HG02571 (cell line): ENCODE data around the gene CACNA1I.

Source experiments
- ATAC-seq: cut with Tn5 transposase; IDR thresholded peaks from one replicate; pipeline ENCODE4 v1.9.1; 2021; ENCODE audit warnings: mild to moderate bottlenecking, moderate library complexity; ENCODE audit not compliant: unreplicated experiment

Gene CACNA1I

GRCh38 chr22:39664485-39665200, 94.1 kb downstream of the CACNA1I start:
- no peak for ATAC-seq

GRCh38 chr22:39665229-39665628, 94.7 kb downstream of the CACNA1I start:
- no peak for ATAC-seq

GRCh38 chr22:39665661-39666431, 95.3 kb downstream of the CACNA1I start:
- ATAC-seq: no peak

- ATAC-seq: no peak
Observed at GRCh38 chr22:39666495-39666894, 95.9 kb downstream of the CACNA1I start.

- ATAC-seq: no peak
Observed at GRCh38 chr22:39666926-39667325, 96.4 kb downstream of the CACNA1I start.

- ATAC-seq: no peak
Observed at GRCh38 chr22:39669432-39669831, 98.9 kb downstream of the CACNA1I start.

GRCh38 chr22:39671936-39672335, 101.4 kb downstream of the CACNA1I start:
- ATAC-seq: no peak

- no peak for ATAC-seq
Observed at GRCh38 chr22:39674536-39674935, 104.0 kb downstream of the CACNA1I start.

GRCh38 chr22:39675947-39676346, 105.4 kb downstream of the CACNA1I start:
- no peak for ATAC-seq

GRCh38 chr22:39677967-39678366, 107.4 kb downstream of the CACNA1I start:
- ATAC-seq: no peak

- ATAC-seq: no peak
Observed at GRCh38 chr22:39678862-39679490, 108.4 kb downstream of the CACNA1I start.

GRCh38 chr22:39679652-39680051, 109.1 kb downstream of the CACNA1I start:
- no peak for ATAC-seq

GRCh38 chr22:39680486-39680885, 109.9 kb downstream of the CACNA1I start:
- ATAC-seq: no peak

- no peak for ATAC-seq
Observed at GRCh38 chr22:39681038-39681861, 110.7 kb downstream of the CACNA1I start.

- no peak for ATAC-seq
Observed at GRCh38 chr22:39682994-39683393, 112.4 kb downstream of the CACNA1I start.

GRCh38 chr22:39683639-39684038, 113.1 kb downstream of the CACNA1I start:
- ATAC-seq: no peak

GRCh38 chr22:39684702-39685281, 114.2 kb downstream of the CACNA1I start:
- no peak for ATAC-seq

GRCh38 chr22:39685336-39686177, 115.0 kb downstream of the CACNA1I start:
- no peak for ATAC-seq

- no peak for ATAC-seq
Observed at GRCh38 chr22:39686178-39686620, 115.6 kb downstream of the CACNA1I start.
